NCI-H146 treated with DMSO at 0.1 percent for 48 hours (cell line): ENCODE measurements around the gene GPR162.

Experiments used
- DNase-seq: peaks from one replicate; lab custom pipeline; 2025; ENCODE audit not compliant: unreplicated experiment; lab: John Stamatoyannopoulos, UW

Gene GPR162

DNA sequence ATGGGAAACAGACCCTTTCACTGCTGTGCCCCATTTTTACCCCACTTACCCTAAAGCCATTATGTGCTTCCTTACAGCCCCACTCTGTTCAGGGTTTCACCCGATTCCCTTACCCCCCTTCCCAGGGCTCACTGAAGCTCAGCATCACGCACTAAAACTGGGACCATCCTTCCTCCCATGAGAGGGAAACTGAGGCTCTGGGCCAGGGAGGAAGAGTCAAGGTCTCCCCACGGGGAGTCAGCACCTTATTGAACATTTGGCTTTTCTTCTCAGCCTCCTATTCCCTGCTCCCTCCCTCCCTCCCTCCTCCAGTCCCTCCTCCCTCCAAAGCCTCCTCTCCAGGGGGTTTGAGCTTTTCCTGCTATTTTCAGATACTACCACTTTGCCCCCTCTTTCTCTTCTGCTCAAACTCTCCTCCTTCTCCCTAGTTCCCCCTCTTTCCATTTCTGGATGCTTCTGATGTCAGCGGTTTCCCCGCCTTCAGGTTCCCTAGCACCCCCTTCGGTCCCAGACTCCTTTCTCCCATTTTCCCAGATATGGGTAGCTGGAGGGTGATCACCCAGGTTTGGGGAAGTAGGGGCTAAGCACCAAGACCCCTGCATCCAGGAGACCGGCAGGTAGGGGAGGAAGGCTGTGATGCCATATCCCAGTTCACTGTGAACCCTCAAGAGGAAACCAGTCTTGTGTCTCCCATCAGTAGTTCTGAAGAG, 960 bp downstream of the GPR162 start:
- DNase-seq: no peak

DNA sequence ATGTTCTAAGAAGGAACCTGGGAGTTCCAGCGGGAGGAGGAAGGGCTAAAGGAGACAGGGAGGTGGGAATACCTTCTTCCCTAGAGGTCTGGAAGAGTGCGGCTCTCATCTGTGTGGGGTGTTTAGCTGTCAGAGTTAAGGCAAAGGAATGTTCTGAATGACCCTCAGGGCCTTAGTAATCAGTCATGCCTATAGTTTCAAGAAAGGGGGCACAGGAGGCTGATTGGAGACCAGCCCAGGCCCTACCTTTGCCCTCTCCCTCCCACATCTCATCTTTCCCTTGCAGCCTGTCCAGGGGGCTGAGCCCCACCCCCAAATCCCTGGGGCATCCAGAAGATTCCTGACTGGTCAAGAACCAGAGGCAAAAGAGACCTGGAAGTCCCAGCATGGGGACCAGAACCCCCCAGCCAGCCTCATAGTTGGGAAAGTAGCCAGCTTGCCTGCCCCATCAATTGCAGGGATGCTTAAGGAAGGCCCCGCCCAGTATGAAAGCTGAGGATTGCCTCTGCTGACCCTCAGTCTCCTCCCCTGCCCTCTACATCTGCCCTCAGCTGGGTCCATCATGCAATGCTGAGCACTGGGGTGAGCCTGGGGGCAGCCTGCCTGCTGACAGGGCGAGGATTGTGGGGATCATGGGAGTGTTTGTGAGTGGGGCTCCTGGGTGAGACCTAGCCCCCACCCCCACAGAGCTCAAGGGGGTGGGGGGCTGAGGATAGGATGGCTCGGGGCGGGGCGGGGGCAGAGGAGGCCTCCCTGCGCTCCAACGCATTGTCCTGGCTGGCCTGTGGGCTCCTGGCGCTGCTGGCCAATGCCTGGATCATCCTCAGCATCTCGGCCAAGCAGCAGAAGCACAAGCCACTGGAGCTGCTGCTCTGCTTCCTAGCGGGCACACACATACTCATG, 1.8 kb downstream of the GPR162 start:
- DNase-seq: no peak

DNA sequence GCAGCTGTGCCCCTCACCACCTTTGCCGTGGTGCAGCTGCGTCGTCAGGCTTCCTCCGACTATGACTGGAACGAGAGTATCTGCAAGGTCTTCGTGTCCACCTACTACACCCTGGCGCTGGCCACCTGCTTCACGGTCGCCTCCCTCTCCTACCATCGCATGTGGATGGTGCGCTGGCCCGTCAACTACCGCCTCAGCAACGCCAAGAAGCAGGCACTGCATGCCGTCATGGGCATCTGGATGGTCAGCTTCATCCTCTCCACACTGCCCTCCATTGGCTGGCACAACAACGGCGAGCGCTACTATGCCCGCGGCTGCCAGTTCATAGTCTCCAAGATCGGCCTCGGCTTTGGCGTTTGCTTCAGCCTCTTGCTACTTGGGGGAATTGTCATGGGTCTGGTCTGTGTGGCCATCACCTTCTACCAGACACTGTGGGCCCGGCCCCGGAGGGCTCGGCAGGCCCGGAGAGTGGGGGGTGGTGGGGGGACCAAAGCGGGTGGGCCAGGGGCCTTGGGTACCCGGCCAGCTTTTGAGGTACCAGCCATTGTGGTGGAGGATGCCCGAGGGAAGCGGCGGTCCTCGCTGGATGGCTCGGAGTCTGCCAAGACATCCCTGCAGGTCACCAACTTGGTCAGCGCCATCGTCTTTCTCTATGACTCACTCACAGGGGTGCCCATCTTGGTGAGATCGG, 2.6 kb downstream of the GPR162 start:
- DNase-seq: no peak

DNA sequence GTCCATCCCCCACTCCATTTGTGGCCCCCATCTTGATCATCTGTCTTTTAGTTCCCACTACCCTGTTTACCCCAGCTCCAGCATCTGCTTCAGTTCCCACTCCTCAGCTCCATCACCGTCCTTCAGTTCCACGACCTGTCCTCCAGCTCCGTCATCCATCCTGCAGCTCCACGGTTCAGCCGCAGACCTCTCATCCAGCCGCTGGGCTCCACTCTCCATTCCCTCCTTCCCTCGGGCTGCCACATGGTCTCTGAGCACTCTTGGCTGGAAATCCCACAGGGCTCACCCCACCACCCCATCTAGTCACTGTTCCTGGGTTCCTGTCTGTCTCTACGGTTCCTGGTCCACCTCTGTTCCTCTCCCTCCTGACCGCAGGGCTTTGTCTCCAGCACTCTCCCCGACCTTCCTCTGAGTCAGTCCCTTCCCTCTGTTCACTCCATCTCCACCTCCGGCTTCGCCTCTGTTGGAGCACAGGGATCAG, 3.3 kb downstream of the GPR162 start:
- peak; percentile 66 for DNase-seq

DNA sequence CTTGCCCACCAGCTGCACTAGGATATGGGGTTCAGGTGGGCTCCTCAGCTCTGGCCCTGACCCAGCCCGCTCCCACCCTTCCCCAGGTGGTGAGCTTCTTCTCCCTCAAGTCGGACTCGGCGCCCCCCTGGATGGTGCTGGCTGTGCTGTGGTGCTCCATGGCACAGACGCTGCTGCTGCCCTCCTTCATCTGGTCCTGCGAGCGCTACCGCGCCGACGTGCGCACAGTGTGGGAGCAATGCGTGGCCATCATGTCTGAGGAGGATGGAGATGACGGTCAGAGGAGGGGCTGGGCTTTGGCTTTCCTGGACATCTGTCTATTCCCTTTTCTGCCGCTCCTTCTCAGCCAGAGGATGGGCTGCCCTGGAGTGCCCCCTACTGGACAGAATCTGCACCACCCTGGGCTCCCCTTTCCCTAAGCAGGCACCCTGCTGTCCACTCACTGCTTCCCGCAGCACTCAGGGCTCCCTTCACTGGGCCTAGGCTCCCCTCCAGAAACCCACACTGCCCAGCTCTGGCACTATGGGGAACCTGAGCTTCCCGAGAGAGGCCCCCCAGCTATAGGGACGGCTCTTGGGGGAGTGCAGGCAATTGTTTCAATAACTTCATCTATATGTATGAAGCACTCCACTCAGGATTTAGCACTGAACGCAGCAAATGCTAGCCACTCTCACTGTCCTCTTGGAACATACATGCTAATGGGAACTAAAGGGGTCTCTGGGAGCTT, 3.9 kb downstream of the GPR162 start:
- peak; percentile 96 for DNase-seq

DNA sequence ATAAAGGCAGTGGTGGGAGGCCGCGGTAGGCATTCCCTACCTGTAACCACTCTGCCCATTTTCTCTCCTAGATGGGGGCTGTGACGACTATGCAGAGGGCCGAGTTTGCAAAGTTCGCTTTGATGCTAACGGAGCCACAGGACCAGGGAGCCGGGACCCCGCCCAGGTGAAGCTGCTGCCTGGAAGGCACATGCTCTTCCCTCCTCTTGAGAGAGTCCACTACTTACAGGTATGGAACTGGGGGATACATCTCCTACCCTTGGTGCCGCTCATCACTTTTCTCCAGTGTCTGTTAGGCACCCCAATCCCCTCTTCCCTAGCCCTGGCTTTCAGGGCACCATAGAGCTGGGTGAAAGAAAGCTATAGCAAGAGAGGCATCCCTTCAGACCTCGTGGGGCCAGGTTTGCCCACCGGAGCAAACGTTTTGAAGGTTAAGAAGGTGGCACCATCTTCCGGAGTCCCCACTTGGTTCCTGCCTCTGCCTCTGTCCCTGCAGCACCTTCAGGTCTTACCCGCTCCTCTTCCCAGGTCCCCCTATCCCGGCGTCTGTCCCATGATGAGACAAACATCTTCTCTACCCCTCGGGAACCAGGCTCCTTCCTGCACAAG, 4.6 kb downstream of the GPR162 start:
- DNase-seq: no peak

DNA sequence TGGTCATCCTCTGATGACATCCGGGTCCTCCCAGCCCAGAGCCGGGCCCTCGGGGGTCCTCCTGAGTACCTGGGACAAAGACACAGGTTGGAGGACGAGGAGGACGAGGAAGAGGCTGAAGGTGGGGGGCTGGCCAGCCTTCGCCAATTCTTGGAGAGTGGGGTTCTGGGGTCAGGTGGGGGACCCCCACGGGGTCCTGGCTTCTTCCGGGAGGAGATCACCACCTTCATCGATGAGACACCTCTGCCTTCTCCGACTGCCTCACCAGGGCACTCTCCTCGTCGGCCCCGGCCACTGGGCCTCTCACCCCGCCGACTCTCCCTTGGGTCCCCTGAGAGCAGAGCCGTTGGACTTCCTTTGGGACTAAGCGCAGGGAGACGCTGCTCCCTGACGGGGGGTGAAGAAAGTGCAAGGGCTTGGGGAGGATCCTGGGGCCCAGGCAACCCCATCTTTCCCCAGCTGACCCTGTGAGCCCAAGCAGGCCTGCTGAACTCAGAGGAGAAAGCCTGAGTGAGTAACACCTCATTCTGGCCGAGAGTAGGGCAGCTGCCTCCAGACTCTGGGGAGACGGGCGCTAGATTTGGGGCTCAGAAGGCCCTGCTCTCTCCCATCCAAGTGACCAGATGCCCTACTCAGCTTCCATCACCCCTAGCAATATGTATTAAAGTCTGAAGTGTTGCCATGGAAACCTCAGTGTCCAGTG, 5.3 kb downstream of the GPR162 start:
- DNase-seq: no peak

DNA sequence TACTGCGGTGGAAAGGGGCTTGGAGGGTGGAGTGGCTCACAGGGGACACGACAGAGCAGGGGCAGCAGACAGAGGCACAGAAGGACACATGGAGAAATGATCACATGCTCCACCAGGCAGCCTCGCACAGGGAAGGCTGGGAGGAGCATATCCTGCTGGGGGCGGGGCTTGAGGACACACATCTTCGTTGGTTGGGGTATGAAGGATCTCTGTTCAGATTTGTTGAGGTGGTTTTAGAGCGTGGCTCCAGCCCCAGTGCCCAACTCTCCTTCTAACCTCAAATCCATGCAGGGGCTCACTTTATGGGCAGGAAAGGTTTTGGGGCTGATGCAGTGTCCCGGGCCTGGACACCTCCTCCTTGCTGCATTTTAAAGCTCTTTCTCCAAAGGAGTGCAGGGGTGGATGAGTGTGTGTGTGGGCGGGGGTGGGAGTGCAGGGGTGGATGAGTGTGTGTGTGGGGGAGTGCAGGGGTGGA, 5.9 kb downstream of the GPR162 start:
- DNase-seq: peak; percentile 94

DNA sequence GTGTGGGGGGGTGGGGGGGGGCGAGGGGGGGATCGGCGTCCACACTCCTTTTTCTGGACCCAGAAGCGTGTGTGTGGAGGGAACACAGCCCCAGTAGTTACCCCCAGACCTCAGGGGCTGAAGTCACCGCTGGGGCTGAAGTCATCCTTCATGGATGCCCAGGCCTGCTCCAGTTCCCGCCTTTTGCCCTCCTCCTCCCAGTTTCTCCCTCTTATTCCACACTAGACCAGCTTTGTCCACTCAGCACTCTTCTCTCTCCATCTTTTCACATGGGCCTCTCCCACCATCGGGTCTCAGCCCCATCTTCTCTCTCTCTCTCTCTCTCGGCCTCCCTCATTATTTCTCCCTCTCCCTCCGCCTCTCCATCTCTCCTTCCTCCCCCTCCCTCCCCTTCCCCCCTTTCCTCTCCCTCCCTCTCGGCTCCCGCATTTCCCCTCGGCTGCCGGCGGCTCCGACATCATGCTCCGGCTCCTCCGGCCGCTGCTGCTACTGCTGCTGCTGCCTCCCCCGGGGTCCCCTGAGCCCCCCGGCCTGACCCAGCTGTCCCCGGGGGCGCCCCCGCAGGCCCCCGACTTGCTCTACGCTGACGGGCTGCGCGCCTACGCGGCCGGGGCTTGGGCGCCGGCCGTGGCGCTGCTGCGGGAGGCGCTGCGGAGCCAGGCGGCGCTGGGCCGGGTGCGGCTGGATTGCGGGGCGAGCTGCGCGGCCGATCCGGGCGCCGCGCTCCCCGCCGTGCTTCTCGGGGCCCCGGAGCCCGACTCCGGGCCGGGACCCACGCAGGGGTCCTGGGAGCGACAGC, 6.6 kb downstream of the GPR162 start, which contains the start of gene P3H3:
P3H3 (plus strand) TSS at position 426 of the 799 bp plus-strand sequence; CDS start at position 460, 34 bp downstream.
- peak; percentile 75 for DNase-seq

DNA sequence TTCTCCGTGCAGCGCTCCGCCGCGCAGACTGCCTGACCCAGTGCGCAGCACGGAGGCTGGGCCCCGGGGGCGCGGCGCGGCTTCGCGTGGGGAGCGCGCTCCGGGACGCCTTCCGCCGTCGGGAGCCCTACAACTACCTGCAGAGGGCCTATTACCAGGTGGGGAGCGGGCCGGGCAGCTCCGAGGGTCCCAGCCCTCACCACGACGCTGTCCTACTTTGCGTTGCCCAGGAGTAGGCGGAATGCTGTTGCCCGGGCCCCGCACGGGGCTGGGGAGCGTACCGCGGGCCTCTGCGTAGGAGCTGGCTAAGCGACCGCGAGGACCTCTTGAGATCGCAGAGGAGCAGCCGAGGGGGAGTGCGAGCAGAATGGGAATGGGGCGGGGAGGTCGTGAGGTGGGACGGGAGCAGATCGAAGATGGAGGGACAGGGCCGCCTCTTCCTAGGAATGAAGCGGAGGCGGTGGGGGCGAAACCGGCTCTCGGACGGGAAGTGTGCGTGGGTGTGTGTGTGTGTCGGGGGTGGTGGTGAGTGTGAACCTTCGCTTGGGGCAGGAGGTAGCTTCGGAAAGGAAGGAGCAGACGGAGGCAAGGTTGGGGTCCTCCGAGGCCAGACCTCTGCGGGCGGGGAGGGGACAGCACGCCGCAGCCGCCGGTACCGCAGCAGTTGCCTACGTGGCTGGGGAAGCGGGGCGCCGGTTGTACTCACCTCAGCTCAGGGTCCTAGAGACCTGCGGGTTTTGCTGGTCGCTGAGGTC, 7.3 kb downstream of the GPR162 start:
- peak; percentile 45 for DNase-seq

DNA sequence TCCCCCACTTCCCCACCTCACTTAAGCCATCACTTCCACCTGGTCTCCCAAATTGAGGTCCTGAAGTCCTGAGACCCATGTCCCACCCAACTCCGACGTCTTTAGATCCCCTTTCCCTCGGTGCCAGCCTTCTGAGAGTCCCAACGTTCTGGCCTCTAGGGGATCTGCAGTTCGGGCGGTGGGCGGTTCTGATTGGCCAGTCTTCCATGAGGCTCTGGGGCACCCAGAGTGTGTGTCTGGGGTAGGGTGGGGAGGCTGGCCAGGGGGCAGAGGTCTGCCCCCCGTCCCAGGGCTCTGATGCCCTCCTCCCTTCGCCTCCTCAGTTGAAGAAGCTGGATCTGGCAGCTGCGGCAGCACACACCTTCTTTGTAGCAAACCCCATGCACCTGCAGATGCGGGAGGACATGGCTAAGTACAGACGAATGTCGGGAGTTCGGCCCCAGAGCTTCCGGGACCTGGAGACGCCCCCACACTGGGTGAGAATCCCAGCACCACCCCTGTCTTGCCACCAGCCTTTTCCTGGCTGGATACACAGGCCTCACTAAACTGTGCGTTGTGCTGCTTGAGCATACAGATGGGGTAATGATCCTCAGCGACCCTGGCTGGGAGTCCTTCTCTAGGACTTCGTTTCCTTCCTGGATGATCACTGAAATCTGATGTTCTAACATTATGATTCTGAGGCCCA, 8.1 kb downstream of the GPR162 start:
- DNase-seq: no peak

DNA sequence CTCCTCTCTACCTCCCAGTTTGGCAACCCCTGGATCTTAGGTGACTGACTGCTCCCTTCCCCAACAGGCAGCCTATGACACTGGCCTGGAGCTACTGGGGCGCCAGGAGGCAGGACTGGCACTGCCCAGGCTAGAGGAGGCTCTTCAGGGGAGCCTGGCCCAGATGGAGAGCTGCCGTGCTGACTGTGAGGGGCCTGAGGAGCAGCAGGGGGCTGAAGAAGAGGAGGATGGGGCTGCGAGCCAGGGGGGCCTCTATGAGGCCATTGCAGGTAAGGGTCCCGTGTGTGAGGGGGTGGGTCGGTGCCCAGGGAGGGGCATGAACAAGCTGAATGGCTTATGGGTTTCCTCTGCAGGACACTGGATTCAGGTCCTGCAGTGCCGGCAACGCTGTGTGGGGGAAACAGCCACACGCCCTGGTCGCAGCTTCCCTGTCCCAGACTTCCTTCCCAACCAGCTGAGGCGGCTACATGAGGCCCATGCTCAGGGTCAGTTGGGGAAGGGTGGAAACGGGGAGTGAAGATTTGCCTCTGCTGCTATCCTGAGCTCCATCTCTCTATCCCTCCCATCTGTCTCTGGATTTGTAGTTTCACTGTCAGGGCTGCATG, 8.8 kb downstream of the GPR162 start:
- no peak for DNase-seq

DNA sequence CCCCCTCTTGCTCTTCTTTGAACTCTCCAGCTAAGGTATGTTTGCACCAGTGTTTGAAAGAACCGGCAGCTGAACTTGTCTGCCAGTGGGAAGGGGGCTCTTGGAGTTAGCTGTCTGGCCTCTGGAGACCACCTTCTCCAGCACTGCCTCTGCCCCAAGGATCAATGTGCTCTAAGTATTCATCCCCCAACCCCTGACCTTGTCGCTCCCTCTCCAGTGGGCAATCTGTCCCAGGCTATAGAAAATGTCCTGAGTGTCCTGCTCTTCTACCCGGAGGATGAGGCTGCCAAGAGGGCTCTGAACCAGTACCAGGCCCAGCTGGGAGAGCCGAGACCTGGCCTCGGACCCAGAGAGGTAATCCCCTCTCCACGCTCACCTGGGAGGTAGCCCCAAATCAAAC, 9.4 kb downstream of the GPR162 start:
- no peak for DNase-seq

DNA sequence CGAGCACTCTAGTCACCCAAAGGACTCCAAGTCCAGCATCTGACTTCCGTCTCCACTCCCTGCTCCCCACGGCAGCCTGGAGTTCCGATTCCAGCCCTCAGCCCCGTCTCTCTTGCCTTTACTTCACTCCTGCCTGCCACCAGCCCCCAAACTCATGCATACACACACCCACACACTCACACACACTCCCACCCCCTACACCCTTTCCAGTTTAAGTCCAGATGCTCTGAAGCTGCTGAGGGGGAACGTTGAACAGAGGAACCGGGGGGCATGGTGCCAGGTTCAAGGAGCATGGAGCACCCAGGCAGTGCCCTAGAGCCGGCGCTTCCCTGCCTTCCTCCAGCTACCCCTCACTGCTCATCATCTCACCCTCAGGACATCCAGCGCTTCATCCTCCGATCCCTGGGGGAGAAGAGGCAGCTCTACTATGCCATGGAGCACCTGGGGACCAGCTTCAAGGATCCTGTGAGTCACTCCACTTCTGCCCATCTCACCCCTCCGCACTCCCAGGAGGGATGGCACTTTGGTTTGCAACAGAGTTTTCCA, 9.9 kb downstream of the GPR162 start:
- no peak for DNase-seq

DNA sequence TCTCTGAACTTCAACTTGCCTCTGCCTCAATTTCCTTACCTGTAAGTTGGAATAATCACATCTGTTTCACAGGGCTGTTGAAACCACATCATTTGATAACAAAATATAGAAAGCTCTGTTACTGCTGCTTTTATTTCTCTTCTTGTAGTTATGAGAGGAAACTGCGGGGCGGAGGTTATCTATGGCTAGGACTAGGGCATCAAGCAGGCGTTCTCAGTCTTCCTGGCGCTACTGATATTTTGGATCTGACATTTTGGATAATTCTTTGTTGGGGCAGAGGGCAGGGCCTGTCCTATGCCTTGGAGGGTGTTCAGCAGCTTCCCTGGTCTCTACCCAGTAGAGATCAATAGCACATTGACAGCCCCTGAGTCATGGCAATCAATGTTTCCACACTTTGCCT, 10.5 kb downstream of the GPR162 start:
- no peak for DNase-seq

DNA sequence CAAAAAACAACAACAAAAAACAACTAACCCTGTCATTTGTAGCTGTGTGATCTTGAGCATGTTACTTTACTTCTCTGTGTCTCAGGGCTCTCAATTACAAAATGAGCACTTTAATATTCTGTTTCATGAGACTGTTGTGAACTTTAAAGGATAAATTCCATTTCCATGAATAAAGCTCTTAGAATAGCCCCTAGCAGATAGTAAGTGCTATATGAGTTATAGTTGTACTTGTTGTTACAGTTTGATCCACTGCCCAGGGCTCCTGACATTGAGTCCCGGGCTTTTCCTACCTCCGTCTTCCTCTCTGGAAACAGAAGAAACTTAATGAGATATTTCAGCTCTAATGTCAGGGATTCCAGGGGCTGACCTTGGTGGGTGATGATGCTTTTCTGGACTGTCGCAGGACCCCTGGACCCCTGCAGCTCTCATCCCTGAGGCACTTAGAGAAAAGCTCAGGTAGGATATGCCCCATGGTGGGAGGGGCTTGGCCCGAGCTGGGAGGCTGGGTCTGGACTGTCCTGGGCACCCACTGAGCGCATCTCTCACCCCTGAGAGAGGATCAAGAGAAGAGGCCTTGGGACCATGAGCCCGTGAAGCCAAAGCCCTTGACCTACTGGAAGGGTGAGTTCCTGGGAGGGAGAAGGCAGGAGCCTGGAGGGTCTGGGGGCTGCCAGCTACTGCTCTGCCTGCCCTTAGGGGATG, 11.7 kb downstream of the GPR162 start:
- no peak for DNase-seq
